ENCODE measurements around the gene ATP9B. TPM values are rescaled to one million over a fixed set of nuclear protein-coding genes. Genes with fewer than 3 reads are reported as not detected.

ATP9B gene
- total RNA-seq, 1 experiment from 2014 or later = 15.6 TPM

- no peaks in the 10 kb centered on the region for H3K9me2 ChIP-seq (replicated peaks; ENCODE audit: low read length)
- H3K4me1 ChIP-seq (ENCODE audit: insufficient read depth, low read length) = no peaks in the 10 kb centered on the region
- H3K9ac ChIP-seq (ENCODE audit: low read length) = no peak overlapping the region
- TF ChIP-seq EZH2 (IDR thresholded peaks at IDR 0.05; ENCODE audit: low read length, unreplicated experiment) (no peak), EZH2phosphoT487 (IDR thresholded peaks at IDR 0.05; ENCODE audit: borderline replicate concordance, low read length) (no peak), CTCF (conservative IDR thresholded peaks at IDR 0.05; ENCODE audit: low read depth, low read length) (no peak)
- H4K20me1 ChIP-seq (ENCODE audit: low read length) = no peaks in the 10 kb centered on the region
- ATAC-seq (no peak), DNase-seq (no peak)
- no TSS peak for BruUV-seq (replicated peaks)
- H3K79me2 ChIP-seq (ENCODE audit: low read length) = no peaks in the 10 kb centered on the region
- no peak overlapping the region for H3K4me2 ChIP-seq (ENCODE audit: low read length)
- no peak overlapping the region for H2AFZ ChIP-seq (ENCODE audit: low read length)
- H3K27ac ChIP-seq (ENCODE audit: low read length) = no peak overlapping the region
- H3K36me3 ChIP-seq (ENCODE audit: low read depth, low read length) = no peaks in the 10 kb centered on the region
- ChIA-PET POLR2A (ENCODE audit: unreplicated experiment) (no interaction called here), CTCF (no interaction called here)
- H3K4me3 ChIP-seq (ENCODE audit: low read length) = no peak overlapping the region
- no peaks in the 10 kb centered on the region for H3F3A ChIP-seq (ENCODE audit: low read length, unreplicated experiment)
- intact Hi-C loops (cut with micrococcal nuclease) = no loop called here
- no peaks in the 10 kb centered on the region for H3K9me3 ChIP-seq (ENCODE audit: low read length)
- no peaks in the 10 kb centered on the region for H3K27me3 ChIP-seq (ENCODE audit: low read length)
Measured at GRCh38 chr18:79352432-79352831, 283.2 kb downstream of the ATP9B start.

- no TSS peak for BruUV-seq (replicated peaks)
- H3K36me3 ChIP-seq (ENCODE audit: low read depth, low read length) = no peaks in the 10 kb centered on the region
- CTCF ChIA-PET = no interaction called here
- no peak for TF ChIP-seq EZH2 (IDR thresholded peaks at IDR 0.05; ENCODE audit: low read length, unreplicated experiment)
- no peak for TF ChIP-seq EZH2phosphoT487 (IDR thresholded peaks at IDR 0.05; ENCODE audit: borderline replicate concordance, low read length)
- TF ChIP-seq CTCF (conservative IDR thresholded peaks at IDR 0.05; ENCODE audit: low read depth, low read length) = peak; percentile 54
- no peak overlapping the region for H2AFZ ChIP-seq (ENCODE audit: low read length)
- no peaks in the 10 kb centered on the region for H4K20me1 ChIP-seq (ENCODE audit: low read length)
- H3K9ac ChIP-seq (ENCODE audit: low read length) = no peak overlapping the region
- no peak overlapping the region for H3K27ac ChIP-seq (ENCODE audit: low read length)
- no peaks in the 10 kb centered on the region for H3F3A ChIP-seq (ENCODE audit: low read length, unreplicated experiment)
- no peaks in the 10 kb centered on the region for H3K27me3 ChIP-seq (ENCODE audit: low read length)
- intact Hi-C loops (cut with micrococcal nuclease) = no loop called here
- no peak overlapping the region for H3K4me2 ChIP-seq (ENCODE audit: low read length)
- POLR2A ChIA-PET (ENCODE audit: unreplicated experiment) = no interaction called here
- no peak overlapping the region for H3K4me3 ChIP-seq (ENCODE audit: low read length)
- H3K79me2 ChIP-seq (ENCODE audit: low read length) = no peaks in the 10 kb centered on the region
- no peaks in the 10 kb centered on the region for H3K9me3 ChIP-seq (ENCODE audit: low read length)
- peak; percentile 57; the same call in 1 of the 2 replicates for ATAC-seq
- no peaks in the 10 kb centered on the region for H3K9me2 ChIP-seq (replicated peaks; ENCODE audit: low read length)
- peak; percentile 28 for DNase-seq
- H3K4me1 ChIP-seq (ENCODE audit: insufficient read depth, low read length) = no peaks in the 10 kb centered on the region
Measured at GRCh38 chr18:79353267-79353666, 284.1 kb downstream of the ATP9B start.

- Histone ChIP-seq H3K4me2 (ENCODE audit: low read length) (no peak overlapping the region), H3K36me3 (ENCODE audit: low read depth, low read length) (no peaks in the 10 kb centered on the region), H3K9ac (ENCODE audit: low read length) (no peak overlapping the region), H4K20me1 (ENCODE audit: low read length) (no peaks in the 10 kb centered on the region), H3K79me2 (ENCODE audit: low read length) (no peaks in the 10 kb centered on the region), H3K4me1 (ENCODE audit: insufficient read depth, low read length) (no peaks in the 10 kb centered on the region), H3K27ac (ENCODE audit: low read length) (no peak overlapping the region), H3K9me2 (replicated peaks; ENCODE audit: low read length) (no peaks in the 10 kb centered on the region), H3K4me3 (ENCODE audit: low read length) (no peak overlapping the region), H2AFZ (ENCODE audit: low read length) (no peak overlapping the region), H3K9me3 (ENCODE audit: low read length) (no peaks in the 10 kb centered on the region), H3F3A (ENCODE audit: low read length, unreplicated experiment) (no peaks in the 10 kb centered on the region), H3K27me3 (ENCODE audit: low read length) (no peaks in the 10 kb centered on the region)
- ATAC-seq = no peak
- POLR2A ChIA-PET (ENCODE audit: unreplicated experiment) = no interaction called here
- intact Hi-C loops (cut with micrococcal nuclease) = no loop called here
- DNase-seq = no peak
- no TSS peak for BruUV-seq (replicated peaks)
- CTCF ChIA-PET = no interaction called here
- TF ChIP-seq EZH2phosphoT487 (IDR thresholded peaks at IDR 0.05; ENCODE audit: borderline replicate concordance, low read length) (no peak), EZH2 (IDR thresholded peaks at IDR 0.05; ENCODE audit: low read length, unreplicated experiment) (no peak), CTCF (conservative IDR thresholded peaks at IDR 0.05; ENCODE audit: low read depth, low read length) (no peak)
Measured at GRCh38 chr18:79354350-79354749, 285.2 kb downstream of the ATP9B start.

Measured in PC-3 (cell line).